GM18517 (cell line): ENCODE results near the gene KBTBD13.
A peak's percentile ranks its signal among the peaks of the same experiment; 100 is the strongest.
"Not testable (repeated sequence)": the region's sequence is repeated elsewhere in the genome, so short reads cannot be mapped to it uniquely, and the experiment has no call there.

Experiments used
- ATAC-seq: cut with Tn5 transposase; IDR thresholded peaks from one replicate; pipeline ENCODE4 v1.9.1; 2021; ENCODE audit warnings: mild to moderate bottlenecking, moderate library complexity; ENCODE audit not compliant: unreplicated experiment

Gene KBTBD13

DNA sequence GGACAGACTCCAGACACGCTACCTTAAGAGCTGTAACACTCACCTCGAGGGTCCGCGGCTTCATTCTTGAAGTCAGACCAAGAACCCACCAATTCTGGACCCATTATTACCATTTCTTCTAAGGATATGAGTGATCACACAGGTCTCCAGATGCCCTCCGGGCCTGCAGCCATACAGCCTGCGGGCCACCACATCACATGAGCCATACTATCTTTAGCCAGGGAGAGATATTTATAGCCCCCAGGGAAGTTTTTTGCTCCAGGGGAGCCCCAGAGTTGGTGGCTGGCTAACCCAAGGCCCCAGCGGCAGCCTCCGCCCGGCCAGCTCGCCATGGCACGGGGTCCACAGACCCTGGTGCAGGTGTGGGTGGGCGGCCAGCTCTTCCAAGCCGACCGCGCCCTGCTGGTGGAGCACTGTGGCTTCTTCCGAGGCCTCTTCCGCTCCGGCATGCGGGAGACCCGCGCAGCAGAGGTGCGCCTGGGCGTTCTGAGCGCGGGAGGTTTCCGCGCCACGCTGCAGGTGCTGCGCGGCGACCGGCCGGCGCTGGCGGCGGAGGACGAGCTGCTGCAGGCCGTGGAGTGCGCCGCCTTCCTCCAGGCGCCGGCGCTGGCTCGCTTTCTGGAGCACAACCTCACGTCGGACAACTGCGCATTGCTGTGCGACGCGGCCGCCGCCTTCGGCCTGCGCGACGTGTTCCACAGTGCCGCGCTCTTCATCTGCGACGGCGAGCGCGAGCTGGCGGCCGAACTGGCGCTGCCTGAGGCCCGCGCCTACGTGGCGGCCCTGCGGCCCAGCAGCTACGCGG, at the start of gene KBTBD13:
KBTBD13 (plus strand) TSS at position 261 of the 805 bp plus-strand sequence; CDS start at position 331, 70 bp downstream.
- ATAC-seq = no peak

DNA sequence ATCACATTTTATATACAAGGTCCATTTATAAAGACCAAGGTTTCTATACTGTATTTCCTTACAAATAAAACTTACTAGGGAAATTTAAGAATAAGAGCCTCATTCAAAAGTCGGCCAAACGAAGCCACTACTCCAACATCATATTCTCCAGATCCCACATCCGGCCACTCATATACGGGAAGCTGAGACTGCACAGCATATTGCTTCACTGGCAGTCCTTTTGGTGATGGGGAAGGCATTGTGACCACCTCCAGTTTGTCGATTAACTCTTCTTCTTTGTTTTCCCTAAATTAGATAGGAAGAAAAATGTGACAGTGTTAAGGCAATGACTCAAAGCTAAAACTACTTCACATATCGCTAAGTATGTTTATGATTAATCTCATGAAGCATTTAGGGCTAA, 49.8 kb upstream of the KBTBD13 start:
- ATAC-seq = no peak

DNA sequence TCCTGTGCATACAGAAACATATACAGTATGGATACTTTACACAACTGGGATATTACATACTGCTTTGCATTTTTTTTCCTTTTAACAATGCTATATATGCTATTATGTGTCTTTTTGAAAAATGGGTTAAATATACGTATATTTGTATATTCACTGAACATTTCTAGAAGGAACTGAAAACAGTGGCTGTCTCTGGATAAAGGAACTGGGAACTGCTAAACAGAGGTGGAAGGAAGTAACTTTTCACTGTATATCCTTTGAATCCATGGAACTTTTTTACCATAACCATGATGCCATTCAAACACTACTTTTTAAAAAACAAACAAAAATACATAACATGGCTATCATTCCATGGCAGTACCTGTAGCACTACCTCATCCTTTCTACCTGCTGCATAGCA, 49.0 kb upstream of the KBTBD13 start:
- no peak for ATAC-seq

DNA sequence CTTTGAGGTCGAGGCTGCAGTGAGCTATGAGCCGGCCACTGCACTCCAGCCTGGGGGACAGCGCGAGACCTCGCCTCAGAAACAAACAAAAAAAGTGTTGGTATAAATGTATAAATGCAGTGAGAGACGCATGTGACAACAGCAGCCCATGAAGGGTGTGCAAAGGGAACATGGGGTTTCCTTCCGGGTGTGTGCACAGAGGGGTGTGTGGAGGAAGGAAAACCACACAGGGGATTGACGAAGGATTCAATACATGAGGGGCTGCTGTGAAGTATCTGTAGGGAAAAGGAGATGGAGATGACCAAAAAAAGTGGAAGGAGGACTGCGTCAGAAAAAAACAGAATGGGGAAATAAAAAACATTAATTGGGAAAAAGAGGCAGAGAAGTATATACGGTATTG, 48.2 kb upstream of the KBTBD13 start:
- no peak for ATAC-seq

DNA sequence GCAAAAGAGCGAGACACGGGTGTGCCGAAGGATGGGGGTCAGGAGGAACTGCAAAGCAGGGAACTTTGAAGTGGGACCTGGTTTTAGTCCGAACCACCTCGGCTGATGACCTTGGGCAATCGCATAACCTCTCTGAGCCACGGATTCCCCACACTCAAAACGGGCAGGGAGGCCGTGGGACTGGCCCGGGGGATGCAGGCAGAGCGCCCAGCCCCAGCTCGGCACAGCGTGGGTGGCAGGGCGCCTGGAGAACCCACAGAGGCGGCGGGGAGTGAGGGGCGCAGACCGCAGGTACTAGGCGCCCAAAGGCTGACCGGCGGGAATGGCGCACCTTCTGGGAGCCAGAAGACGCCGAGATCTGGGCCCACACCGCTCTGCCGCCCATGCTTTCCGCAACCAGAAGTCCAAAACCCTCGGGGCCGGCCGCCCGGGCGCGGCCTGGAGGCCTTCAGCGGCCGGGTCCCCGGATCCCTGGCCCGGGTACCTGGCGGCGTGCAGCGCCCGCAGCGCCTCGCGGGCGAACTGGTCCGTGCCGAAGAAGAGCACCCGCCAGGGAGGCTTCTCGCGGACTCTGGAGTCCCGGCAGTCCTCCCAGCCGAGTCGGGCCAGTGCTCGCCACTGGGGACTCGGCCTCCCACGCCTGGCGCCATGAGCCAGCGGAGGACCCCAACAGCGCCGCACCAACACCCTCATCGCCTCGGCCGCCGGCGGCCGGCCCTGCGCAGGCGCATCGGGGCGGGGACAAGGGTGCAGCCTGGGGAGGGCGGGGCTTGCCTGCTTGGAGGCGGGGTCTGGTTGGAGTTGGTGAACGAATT, 47.4 kb upstream of the KBTBD13 start, which contains the start of gene MTFMT:
MTFMT (minus strand) TSS at position 719 of the 815 bp plus-strand sequence; CDS start at position 693, 26 bp downstream.
- ATAC-seq = peak; percentile 45

DNA sequence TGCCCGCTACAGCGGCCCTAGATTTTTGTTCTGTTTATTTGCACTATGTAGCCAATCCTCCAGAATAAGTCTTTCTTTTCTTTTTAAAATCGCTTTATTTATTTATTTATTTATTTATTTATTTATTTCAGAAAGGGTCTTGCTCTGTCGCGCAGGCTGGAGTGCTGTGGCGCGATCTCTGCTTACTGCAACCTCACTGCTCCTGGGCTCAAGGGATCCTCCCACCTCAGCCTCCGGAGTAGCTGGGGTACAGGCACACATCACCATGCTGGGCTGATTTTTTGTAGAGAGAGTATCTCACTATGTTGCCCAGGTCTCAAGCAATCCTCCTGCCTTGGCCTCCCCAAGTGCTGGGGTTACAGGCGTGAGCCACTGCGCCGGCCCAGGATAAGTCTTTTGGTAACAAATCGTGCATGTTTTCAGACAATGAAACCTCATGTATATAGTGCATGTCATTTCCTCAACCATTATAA, 46.8 kb upstream of the KBTBD13 start:
- ATAC-seq = no peak

DNA sequence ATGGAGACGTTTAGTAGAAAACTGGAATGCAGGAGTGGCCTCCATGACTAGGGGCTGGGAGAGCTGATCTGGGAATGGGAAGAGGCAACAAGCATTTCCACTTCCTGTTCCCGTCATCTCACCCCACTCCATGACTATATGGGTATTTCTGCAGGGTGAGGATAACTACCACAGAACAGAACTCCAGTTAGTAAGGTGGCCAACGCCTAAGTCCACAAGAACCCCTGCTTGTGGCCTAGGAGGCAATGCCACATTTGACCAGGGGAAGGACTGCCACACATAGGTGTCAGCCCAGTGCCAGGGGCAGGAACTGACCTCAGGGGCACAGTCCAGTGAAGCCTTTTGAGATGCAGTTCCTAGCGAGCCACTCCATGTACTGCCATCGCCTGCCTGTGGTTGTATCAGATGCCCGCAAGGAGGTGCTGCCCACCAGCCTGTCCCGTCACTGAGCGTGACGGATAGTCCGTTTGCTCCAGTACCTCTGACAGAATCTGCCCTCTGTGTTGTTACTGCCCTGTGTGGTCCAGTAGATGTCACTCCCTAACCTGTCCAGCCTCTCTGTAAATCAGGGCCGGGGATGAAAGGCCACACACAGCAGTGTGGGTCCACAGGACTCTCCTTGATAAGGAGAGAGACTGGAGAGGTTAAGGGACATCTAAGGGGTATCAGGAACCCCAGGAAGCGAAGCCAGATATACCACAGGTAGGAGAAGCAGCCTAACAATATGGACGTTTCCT, 43.6 kb upstream of the KBTBD13 start:
- no peak for ATAC-seq

DNA sequence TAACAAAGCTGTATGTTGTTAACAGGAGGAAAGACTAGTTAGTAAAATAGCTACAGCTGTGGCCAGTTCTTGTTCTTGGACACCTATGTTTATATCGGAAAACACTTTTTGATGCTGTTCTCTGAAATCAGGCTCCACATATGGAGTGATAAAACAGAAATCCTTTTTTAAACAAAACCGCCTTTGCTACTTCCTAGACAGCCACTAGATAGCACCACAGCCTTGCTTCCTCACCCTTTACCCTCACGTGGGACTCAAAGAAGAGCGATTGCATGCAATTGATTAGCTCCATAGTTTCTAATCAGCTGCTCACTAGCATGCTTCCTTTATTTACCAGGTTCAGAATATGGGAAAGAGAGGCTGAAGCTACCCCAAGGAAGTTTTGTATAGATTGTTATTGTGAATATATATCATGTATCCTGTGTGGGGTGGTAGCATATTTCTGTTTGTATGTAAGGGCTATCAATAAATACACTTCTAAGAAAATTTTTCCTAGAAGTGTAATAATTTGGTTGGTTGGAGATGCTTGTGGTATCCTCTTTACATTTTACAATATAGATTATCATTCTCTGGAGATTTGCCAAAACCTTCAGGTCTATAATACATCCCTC, 42.8 kb upstream of the KBTBD13 start:
- no peak for ATAC-seq

DNA sequence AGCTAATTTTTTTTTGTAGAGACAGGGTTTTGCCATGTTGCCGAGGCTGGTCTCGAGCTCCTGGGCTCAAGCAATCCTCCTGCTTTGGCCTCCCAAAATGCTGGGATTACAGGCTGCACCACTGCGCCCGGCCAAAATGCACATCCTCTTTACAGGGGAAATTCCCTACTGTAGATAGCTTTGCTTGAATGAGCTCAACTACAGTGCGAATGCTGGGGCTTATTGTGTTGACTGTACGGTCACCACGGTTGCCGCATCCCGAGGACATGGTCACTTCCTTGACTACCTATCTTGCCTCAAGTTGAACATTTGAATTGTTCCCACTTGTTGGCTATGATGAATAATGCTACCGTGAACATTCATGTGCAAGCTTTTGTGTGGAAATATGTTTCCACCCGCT, 41.8 kb upstream of the KBTBD13 start:
- no peak for ATAC-seq

DNA sequence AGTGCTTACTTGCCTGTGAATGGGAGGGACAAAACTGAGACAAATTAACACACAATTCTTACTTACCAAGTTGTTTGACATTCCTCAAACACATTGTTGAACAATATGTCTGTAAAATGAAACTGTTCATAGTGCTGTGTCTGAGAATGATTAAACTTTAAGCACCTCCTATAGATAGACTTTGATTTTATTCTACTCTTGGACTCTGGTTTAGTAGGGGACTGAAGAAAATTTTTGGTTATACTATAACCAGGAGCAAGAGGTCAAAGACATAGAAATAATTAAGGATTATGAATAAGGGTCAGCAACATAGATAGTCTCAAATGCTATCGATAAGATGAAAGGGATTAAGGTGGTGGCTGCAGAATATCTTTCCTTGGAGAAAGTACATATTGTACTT, 39.2 kb upstream of the KBTBD13 start:
- no peak for ATAC-seq

DNA sequence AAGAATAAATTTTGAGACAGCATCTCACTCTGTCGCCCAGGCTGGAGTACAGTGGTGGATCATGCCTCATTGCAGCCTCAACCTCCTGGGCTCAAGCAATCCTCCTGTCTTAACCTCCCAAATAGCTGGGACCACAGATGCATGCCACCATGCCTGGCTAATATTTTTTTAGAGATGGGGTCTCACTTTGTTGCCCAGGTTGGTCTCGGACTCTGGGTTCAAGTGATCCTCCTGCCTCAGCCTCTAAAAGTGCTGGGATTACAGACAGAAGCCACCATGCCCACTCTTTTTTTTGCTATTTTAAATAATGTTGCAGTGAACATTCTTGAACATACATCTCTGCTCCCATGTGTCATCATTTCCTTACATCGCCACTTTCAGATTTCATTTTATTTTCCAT, 38.1 kb upstream of the KBTBD13 start:
- no peak for ATAC-seq

DNA sequence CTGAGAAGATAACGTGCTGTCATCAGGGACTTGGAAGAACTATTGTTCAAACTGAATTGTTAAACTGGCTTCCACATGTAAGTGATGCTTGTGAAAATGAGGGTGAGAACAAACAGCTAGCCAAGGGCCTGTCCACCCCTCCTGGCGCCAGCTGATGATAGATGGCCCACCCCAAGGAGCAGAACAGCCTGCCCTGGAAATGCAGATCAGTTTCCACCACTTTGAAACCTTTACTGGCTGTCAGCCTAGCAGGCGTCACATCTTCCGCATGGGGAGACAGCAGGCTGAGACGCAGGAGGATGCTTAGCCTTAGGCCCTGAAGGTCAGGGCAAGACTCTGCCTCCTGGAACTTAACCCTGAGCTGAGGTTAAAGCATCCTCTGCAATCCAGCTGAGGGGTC, 37.7 kb upstream of the KBTBD13 start:
- no peak for ATAC-seq

DNA sequence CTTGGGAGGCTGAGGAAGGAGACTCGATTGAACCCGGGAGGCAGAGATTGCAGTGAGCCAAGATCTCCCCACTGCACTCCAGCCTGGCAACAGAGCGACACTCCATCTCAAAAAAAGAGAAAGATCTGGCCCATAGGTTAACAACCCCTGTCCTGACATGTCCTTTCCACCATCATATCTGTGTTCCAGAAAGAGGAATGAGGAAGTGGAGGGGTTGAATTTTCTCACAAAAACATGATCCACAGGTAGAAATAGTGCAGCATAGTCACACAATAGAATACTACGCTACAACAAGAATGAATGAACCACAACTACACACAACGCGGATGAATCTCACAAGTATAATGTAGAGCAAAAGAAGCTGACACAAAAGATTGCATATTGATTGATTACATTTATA, 36.1 kb upstream of the KBTBD13 start:
- ATAC-seq = no peak

DNA sequence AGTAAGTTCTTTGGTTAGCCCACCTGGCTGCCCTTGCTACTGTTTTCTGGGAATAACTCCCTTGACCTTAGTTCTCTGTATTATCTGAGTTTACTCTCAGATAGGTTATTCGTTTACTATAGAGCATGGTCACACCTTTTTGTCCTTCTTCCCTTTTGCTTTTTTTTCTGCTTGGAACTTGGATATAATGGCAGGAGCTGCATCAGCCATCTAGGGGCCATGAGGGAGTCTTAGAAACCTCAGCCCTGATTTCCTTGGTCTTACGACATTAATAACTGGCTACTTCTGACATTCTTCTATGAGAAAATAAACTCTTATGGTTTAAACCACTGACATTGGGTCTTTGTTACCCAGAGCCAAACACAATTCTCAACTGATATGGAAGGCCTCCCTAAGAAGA, 34.8 kb upstream of the KBTBD13 start:
- no peak for ATAC-seq

DNA sequence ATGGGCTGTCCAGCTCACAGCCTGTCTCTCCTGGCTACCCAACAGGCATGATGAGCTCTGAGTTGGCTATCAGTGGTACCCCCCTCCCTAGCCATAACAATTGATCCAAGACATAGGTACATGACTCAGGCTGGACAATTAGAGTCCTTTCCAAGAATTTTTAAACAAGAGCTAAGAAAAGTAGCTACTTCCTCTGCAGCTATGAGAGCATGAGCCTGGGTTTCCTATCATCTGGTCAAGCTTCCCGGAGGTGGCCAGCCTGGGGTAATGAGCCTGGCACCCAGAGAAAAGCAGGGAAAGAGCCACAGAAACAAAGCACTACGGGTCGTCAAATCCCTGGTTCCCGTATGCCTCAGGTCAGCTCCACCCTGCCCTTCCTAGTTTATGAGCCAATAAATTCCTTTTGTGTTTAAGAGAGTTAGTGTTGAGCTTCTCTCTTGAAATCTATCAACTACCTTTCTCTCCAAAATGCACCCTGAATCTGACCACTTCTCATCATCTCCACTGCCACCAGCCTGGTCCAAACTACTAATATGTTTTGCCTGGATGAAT, 33.7 kb upstream of the KBTBD13 start:
- no peak for ATAC-seq

DNA sequence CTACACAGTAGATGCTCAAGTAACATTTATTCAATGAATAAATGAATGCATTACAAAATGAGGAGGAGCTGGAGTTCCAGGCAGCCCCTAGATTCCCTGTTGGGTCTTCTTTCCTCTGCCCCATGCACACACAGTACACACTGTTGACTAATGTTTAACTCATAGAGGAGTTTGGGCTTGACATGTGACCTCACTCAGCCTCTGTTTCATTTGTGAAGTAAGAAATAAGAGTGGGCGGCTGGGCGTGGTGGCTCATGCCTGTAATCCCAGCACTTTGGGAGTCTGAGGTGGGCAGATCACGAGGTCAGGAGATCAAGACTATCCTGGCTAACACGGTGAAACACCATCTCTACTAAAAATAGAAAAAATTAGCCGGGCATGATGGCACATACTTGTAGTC, 32.3 kb upstream of the KBTBD13 start:
- not testable (repeated sequence) for ATAC-seq

DNA sequence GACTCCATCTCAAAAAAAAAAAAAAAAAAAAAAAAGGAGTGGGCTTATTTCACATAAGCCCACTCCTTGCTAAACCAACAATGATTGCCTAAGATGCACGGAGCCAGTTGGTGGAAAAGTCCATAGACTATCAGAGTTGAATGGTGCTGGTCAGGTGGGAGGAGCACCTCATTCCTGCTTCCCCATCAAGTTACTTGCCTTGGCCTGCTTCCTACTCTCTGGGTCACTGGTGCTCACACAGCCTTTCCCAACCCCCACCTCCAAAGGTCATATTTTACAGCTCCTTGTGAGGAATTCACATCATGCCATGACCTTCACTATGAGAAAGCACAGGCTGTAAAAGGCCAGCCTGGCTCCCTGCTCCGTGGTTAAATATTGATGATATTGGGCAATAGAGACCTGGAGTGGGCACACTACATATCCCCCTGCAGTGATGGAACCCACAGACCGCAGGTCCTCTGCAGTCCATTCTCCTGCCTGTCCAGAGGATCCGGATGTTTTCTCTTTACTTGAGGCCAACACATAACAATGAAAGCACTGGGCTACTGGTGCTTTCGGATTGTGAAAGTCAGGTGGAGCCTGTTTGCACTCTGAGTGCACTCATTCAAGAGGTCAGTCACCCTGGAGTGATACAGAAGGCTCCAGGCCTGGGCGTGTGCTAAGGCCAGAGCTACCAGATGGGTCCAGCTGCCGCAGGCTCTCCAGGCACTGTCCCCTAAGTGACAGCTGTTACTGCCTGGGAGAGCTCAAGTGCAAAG, 31.6 kb upstream of the KBTBD13 start, which contains the start of gene SLC51B:
SLC51B (plus strand) TSS at position 664 of the 758 bp plus-strand sequence. CDS start 4,618 bp downstream, outside the sequence.
- ATAC-seq = no peak

DNA sequence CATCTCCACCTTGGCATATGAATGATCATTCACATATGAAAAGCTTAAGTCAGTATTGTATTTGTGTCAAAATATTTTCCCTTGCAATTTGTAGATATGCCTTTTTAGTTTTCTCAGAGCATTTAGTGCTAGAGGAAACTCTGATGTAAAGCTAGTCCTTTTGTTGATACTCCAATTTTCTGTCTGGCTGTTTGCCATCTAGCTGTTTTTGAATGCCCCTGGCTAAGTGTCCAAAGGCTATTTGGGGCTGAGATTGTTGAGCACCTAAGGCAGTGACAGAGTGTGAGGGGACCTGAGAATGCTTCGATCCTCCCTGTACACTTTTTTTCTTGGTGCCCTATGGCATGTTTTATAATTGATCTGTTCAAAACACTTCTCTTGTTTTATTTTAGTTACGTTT, 28.3 kb upstream of the KBTBD13 start:
- ATAC-seq = no peak

DNA sequence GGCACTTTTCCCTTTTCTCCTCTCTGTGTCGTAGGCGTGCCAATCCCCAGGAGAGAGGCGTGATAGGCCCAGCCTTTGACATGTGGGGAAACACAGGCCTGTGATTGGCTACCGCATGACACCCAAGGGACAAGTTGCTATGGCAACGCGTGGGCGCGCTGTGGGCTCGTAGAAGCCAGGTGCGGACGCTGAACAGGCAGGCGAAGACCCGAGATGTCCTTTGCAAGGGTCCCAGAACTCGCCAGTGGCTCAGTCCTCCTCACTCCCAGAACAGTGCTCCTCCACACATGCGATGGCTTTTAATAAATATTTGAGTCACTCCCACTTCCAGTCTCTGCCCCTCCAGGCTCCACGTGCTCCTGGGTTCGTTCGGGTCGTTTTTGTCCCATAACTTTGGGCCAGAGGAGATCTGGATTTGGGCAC, 27.1 kb upstream of the KBTBD13 start:
- ATAC-seq = peak; percentile 80

DNA sequence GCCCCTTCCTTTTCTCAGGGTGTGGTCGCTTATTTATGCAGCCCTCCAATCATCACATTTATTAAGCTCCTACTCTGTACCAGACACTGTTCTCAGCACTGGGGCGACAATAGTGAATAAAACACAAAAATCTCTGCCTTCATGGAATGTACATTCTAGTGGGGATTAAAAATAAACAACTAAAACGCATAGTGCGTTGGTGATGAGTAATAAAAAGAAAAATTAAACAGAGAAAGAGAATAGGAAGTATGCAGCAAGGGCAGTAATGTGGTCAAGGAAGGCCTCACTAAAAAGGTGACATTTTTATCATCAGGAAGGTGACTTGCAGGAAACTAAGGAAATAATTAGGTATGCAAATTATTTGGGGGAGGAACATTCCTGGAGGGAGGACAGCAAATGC, 26.3 kb upstream of the KBTBD13 start:
- ATAC-seq = no peak
